ENCODE data around the gene MTHFD1L.
"Not testable (repeated sequence)": the region's sequence is repeated elsewhere in the genome, so short reads cannot be mapped to it uniquely, and the experiment has no call there.

Gene MTHFD1L

DNA sequence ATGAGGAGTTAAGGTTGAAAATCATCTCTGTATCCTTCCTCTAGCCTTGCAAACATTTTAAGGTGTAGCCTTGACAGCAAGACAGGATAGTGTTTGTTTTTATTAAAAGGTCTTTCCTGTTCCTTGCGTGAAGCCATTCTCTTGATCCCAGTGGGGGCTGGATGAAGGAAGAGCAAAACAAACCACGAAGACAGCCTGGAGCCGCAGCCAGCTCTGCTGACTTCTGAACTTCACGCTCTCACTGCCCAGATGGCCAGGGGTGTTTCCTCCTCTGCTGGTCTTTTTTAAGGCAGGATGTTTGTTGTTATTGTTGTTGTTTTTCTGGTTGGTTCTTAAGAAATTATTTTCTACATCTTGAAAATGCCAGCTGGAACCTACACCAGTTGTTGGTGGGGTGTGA lies 156.4 kb downstream of the MTHFD1L start:
- DNase-seq: no peak

DNA sequence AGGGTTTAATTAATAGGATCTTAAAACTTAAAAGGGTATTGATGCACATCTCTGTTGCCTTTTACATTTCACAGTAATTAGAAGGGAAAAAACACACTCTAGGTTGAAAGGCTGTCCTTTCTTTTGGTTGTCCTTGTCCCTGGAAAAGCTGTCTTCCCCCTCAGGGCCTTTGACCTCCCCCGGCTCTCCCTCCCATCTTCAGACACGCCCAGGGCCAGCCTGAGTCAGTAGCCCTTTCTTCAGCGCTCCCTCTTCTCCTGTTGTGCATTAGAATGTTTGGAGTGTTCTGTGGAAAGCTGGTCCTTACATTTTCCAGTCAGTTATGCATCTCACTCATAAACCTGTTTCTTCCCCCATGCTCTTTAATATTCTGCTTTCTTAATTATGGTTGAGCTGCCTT lies 157.0 kb downstream of the MTHFD1L start:
- no peak for DNase-seq

DNA sequence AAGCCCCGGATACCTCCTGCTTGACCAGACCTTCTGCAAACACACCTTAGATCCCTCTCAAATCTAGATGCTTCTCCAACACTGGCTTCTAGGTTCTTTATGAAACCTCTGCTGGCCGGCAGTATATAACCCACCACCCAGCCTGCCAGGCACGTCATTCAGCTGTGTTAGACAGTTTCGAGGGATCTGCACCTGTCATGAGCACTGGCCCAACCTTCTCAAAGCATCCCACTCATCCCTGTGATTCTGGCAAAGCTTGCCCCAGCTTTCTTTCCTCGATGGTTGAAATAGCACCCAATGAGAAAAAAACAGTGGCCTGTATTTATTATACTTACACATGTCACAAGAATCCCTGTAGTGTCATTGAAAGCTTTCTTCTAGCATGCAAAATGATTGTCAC lies 157.8 kb downstream of the MTHFD1L start:
- no peak for DNase-seq

GRCh38 chr6:151024597-151024996 lies 159.1 kb downstream of the MTHFD1L start:
- no peak for DNase-seq

GRCh38 chr6:151025076-151025475 lies 159.6 kb downstream of the MTHFD1L start:
- no peak for DNase-seq

GRCh38 chr6:151026041-151026663 lies 160.7 kb downstream of the MTHFD1L start:
- no peak for DNase-seq

DNA sequence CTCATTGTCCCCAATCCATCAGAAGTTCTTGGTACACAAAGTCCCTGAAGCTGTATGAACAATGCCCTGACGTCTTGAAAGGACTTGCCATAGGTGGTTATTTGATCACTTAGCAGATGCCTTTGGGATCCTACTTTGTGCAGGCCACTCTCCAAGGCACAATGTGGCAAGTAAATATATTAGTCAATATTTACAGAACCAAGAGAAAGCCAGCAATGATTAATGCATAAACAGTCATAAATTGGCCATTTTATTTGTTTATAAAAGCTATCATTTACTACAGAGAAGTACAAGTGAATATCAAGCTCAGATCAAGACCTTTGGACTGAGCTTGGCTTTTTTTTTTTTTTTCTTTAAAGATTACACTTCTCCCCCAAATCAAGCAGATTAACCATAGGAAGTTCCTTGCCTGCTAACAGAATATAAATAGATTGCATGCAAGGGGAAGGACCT lies 161.8 kb downstream of the MTHFD1L start:
- DNase-seq: no peak

DNA sequence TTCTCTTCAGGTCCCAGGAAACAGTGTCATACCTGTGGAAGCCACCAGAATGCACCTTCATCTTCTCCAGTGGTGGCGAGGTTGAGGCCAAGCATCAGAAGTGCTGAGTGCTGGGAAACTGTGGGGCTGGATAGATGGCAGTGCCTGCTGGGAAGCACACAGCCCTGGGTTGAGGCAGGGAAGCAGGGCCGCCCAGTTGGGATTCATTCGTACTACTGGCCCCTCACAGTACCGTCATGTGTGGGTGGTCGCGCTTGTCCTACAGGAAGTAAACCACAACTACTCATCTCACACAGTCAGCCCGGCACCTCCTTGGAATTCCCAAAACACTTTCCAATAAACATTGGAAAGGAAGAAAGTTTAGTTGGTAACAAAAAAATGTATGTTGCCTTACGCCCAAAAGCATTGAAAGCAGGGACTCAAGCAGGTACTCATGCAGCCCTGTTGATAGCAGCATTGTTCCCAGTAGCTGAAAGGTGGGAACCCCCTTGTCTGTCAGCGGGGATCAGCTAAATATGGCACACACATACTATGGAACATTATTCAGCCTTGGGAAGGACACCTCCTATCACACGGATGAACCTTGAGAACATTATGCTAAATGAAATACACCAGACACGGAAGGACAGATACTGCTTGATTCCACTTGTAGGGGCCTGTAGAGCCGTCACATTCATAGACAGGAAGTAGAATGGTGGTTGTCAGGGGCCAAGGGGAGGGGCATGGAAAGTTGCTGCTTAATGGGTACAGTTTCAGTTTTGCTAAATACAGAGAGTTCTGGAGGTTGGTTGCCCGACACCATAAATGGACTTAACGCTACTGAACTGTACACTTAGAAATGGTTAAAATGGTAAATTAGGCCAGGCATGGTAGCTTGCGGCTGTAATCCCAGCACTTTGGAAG lies 162.7 kb downstream of the MTHFD1L start:
- DNase-seq: no peak

- DNase-seq: no peak
Observed at GRCh38 chr6:151029970-151030369, 164.5 kb downstream of the MTHFD1L start.

DNA sequence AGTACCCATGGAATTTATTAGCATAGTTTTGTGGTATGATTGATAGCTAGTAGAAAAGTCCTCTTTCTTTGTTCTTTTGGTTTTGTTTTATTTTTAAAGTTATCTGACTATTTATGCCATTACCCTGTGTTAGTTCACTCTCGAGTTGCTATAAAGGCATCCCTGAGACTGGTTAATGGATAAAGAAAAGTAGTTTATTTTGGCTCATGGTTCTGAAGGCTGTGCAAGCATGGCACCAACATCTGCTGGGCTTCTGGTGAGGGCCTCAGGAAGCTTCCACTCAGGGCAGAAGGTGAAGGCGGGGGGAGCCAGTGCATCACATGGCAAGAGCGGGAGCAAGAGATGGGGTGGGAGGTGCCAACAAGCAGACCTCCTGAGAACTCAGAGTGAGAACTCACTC lies 166.5 kb downstream of the MTHFD1L start:
- no peak for DNase-seq

DNA sequence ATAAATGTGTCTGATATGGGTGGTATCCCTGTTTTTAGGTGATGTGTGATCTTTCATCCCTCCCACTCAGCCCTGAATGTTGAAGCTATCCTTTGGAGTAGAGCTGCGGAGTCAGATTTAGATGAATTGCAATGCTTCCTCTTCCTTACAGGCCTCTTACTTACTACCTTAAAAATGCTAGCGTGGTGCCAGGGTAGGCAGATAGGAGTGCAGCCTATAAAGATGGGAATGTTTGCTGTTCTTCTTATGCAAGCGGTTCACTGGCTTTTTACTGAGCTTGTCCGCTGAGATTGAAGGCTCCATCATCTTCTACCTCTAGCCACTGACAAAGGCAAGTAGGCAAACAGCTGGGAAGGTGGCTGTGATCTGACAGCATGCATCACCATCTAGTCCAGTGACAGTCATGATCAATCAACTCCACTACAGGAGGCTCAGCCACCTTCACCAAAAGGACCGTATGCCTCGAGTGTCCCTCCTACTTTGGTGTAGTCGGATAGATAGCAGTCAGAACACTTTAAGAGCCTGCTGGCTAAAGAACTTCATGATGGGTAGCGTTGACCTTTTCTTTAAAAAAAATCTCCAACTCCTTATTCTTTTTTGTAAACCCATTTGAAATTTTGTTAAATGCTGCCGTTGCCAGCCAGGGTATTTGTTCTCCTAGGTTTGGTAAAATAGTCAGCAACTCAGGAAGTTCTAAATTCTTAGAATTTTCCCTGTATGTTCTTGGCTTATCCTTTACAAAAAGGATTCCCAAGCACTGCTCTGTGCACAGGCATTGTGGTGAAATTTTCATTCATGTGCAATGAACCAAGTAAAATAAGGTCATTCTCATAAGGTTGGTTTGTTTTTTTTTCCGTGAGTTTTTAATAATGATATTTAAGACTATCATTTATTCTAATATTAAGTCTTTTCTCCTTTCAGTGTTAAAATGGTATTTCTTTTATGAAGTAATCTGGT lies 169.6 kb downstream of the MTHFD1L start:
- DNase-seq: no peak

DNA sequence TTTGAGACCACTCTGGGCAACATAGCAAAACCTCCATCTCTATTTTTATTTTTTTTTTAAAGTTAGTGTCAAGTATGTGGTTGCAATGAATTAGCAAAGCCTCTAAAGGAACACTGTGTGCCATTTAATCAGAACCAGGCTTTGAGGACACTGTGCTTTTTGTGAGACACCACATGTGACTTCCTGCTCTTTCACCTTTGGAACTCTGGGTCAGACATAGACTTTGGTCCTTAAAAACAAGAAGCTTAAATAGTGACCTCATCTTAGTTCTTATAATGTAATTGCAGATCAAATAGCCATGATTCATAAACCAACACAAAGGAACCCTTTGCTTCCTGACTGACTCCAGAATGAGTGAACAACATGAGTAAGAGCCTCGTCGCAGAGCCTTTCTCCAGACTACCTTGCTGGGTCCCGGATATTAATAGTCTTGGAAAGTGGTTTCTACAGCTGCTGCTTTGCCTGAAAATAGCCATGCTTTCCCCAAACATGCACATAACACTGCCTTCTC lies 170.8 kb downstream of the MTHFD1L start:
- DNase-seq: not testable (repeated sequence)

- DNase-seq: no peak
Observed at GRCh38 chr6:151036869-151037680, 171.6 kb downstream of the MTHFD1L start.

DNA sequence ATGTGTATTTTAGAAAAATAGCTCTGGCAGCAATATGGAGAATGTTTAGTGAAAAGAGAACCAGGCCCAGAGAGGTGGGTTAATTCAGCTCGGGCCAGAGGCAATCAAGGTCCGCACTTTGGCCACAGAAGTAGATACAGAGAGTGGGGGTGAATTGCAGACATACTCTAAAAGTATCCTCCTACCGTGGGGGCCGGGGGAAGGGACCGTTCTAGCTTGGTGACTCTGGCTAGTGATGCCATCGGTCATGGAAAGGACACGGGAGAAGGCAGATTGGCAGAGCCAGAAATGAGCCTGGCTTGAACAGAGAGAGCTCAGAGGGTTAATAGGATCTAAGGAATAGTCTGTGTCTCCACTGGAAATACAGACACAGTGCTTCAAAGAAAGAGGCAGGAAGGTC lies 173.1 kb downstream of the MTHFD1L start:
- no peak for DNase-seq

GRCh38 chr6:151040888-151041521 lies 175.5 kb downstream of the MTHFD1L start:
- not testable (repeated sequence) for DNase-seq

GRCh38 chr6:151041686-151042085 lies 176.2 kb downstream of the MTHFD1L start:
- DNase-seq: no peak

DNA sequence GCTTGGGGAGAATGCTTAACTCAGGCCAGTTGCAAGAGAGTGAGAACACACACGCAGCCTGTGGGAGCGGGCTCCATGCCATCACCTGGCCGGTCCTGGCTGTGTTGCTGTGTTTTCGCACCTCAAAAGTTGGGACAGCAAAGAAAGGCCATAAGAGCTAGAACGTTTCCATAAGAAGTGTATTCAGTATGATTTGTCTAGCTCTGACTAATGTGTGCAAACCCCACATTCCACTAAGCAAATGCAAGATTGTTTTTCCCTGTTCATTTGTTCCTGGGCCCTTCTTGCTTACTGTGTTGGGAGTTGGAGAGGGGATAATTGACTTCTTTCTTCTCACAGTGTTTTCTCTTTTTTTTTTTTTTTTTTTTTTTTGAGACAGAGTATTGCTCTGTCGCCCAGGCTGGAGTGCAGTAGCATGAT lies 177.4 kb downstream of the MTHFD1L start:
- DNase-seq: not testable (repeated sequence)

- no peak for DNase-seq
Observed at GRCh38 chr6:151043944-151044343, 178.4 kb downstream of the MTHFD1L start.

DNA sequence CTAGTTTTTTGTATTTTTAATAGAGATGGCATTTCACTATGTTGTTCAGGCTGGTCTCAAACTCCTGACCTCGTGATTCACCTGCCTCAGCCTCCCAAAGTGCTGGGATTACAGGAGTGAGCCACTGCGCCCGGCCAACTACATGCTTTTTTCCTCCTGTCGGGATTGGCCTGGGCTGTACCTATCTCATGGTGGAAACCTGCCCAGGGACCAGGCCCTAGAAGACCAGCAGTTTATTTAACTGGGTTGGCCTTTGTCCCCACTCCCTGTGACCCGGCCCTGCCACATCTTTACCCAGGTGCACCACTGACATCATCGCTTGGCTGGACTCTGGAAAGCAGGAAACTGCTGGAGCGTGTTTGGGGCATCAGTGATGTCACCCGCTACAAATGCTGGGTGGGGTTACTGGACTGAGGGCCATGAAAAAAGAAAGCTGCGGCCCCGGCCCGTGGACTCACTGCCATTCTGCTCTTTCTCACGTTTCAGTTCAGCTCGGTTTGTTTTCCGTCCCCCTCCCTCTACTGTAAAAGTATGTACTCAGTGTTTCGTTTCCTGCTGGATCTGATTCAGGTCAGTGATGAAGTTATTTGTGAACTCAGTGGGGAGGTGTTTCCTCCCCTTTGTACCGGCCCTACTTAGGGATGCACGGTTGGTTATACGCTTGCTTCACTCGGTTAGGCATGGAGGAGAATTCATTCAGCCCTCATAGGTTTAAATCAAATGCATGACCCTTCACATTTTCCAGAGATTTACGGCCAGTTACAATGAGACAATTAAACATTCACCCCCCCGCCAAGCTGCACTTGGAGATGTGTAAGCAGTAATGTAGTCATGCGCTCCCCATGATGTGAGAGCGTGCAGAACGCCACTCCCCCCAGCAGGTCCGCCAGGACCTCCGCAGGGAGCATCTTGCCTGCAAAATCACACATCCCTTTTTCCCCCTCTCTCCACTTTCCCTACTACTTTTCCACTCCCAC lies 179.3 kb downstream of the MTHFD1L start:
- peak; percentile 76 for DNase-seq

Measured in NCI-H748 treated with DMSO at 0.1 percent for 48 hours (cell line).